ENCODE measurements around the gene INPP4A. TPM values are rescaled to one million over a fixed set of nuclear protein-coding genes. Genes with fewer than 3 reads are reported as not detected.

Gene INPP4A
- total and polyA plus RNA-seq, 9 of the 15 experiments (the other 6 are each of a cell fraction or from before 2014, with no cell fraction given): 1.8 to 15.7 (median 8.3) TPM

DNA sequence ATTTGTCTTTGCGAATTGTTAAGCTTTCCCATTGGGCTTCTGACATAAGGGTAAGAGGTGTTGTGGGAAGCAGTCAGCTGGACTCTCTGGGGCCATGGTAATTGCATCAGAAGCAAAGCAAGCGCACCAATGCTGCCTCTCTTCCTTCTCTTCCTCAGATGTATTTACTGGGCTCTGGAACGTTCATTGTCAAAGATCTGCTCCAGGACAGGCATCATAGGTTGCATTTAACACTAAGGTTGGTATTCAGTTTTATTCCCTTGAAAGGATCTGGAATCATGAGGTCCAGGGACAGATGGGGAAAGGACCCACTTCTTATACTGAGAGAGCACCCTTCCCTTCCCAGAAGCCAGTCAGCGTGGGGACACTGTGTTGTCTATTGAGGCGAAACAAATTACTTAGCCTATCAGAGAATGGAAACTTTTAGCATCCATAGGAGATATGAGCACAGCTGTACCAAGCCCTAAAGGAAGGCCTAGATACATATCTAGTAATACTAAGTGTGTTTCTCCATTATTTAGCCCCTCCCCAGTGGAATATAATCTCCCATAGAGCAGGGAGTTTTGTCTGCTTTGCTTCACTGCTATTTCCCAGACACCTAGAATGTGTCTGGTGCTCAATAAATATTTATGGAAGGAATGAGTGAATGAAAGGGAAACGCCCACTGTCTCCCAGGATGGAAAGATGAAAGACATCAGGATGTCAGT, 91.5 kb downstream of the INPP4A start (continued):
- TF ChIP-seq, protein P1, sequence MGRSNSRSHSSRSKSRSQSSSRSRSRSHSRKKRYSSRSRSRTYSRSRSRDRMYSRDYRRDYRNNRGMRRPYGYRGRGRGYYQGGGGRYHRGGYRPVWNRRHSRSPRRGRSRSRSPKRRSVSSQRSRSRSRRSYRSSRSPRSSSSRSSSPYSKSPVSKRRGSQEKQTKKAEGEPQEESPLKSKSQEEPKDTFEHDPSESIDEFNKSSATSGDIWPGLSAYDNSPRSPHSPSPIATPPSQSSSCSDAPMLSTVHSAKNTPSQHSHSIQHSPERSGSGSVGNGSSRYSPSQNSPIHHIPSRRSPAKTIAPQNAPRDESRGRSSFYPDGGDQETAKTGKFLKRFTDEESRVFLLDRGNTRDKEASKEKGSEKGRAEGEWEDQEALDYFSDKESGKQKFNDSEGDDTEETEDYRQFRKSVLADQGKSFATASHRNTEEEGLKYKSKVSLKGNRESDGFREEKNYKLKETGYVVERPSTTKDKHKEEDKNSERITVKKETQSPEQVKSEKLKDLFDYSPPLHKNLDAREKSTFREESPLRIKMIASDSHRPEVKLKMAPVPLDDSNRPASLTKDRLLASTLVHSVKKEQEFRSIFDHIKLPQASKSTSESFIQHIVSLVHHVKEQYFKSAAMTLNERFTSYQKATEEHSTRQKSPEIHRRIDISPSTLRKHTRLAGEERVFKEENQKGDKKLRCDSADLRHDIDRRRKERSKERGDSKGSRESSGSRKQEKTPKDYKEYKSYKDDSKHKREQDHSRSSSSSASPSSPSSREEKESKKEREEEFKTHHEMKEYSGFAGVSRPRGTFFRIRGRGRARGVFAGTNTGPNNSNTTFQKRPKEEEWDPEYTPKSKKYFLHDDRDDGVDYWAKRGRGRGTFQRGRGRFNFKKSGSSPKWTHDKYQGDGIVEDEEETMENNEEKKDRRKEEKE (IDR thresholded peaks at IDR 0.05; ENCODE audit: borderline replicate concordance in 1 of 2, control insufficient read depth in 1 of 2, low read depth in 2 of 2, low read length in 1 of 2): no peak
- no peak for TF ChIP-seq ZNF232 (CRISPR knock-in tag; IDR thresholded peaks at IDR 0.05)

GRCh38 chr2:98537390-98538126, 92.9 kb downstream of the INPP4A start:
- intact Hi-C loops (cut with micrococcal nuclease): no loop called here
- ATAC-seq (no peak), FAIRE-seq (no peak), DNase-seq (ENCODE audit: extremely low read depth in 1 of 4, low spot score in 3 of 4) (no peak)
- WGBS (ENCODE audit: insufficient coverage, low coverage, missing lambda C conversion rate): 75% methylated on average over 14 of the region's 14 CpGs
- no peak overlapping the region for H2AFZ ChIP-seq (ENCODE audit: low read depth, low read length)
- CTCF ChIA-PET (ENCODE audit: low intra/inter-chr PET ratio): no interaction called here
- H3K9me1 ChIP-seq (ENCODE audit: control insufficient read depth, insufficient read depth, low read length): no peaks in the 10 kb centered on the region
- peaks cover 19% of the 10 kb centered on the region; the same call in 2 of the 3 replicates for H3K36me3 ChIP-seq (ENCODE audit: control insufficient read depth, insufficient read depth, low read length)
- POLR2A ChIA-PET: no interaction called here
- no peaks in the 10 kb centered on the region for H3K27me3 ChIP-seq (ENCODE audit: control insufficient read depth in 2 of 2, insufficient read depth in 2 of 2, low read length in 2 of 2)
- no peak overlapping the region for H3K27ac ChIP-seq (ENCODE audit: extremely low read depth, low read depth, low read length)
- no peak for TF ChIP-seq HMBOX1 (IDR thresholded peaks at IDR 0.05)
- no peak for TF ChIP-seq ZNF3 (CRISPR knock-in tag; IDR thresholded peaks at IDR 0.05)
- TF ChIP-seq, protein P2, sequence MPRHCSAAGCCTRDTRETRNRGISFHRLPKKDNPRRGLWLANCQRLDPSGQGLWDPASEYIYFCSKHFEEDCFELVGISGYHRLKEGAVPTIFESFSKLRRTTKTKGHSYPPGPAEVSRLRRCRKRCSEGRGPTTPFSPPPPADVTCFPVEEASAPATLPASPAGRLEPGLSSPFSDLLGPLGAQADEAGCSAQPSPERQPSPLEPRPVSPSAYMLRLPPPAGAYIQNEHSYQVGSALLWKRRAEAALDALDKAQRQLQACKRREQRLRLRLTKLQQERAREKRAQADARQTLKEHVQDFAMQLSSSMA (CRISPR knock-in tag; IDR thresholded peaks at IDR 0.05): no peak
- no peak for TF ChIP-seq ZNF232 (CRISPR knock-in tag; IDR thresholded peaks at IDR 0.05)
- no peak for TF ChIP-seq HMGN3 (IDR thresholded peaks at IDR 0.05; ENCODE audit: borderline replicate concordance, extremely low read depth, insufficient read length, low read depth, low read length)
- TF ChIP-seq TFE3 (CRISPR knock-in tag; IDR thresholded peaks at IDR 0.05): no peak
- TF ChIP-seq STAT5B (CRISPR knock-in tag; IDR thresholded peaks at IDR 0.05): no peak
- no peak for TF ChIP-seq NFE2 (IDR thresholded peaks at IDR 0.05; ENCODE audit: low read depth)
- no peaks in the 10 kb centered on the region for H3K79me2 ChIP-seq (ENCODE audit: control insufficient read depth, insufficient read depth, low read length)
- H3K9me3 ChIP-seq (replicated peaks; ENCODE audit: control insufficient read depth, insufficient read depth, low read depth, low read length): no peaks in the 10 kb centered on the region
- no peak overlapping the region for H3K4me3 ChIP-seq
- H3K9ac ChIP-seq (ENCODE audit: insufficient read depth in 1 of 2, low read depth in 2 of 2, low read length in 2 of 2): no peak overlapping the region
- H3K4me1 ChIP-seq (replicated peaks in 1 of 2; ENCODE audit: control insufficient read depth in 2 of 2, insufficient read depth in 2 of 2, low read length in 2 of 2): no peaks in the 10 kb centered on the region; a peak in 1 of 5 replicates
- H4K20me1 ChIP-seq (replicated peaks; ENCODE audit: control insufficient read depth, insufficient read depth, low read length): 0 out of 2 replicates have a peak, but pooled peaks cover 2% of the 10 kb centered on the region
- H3K4me2 ChIP-seq (ENCODE audit: insufficient read depth, low read length): no peak overlapping the region
- BruUV-seq (replicated peaks): no TSS peak
- in situ Hi-C loops (cut with MboI): no loop called here
